A673 (cell line): ENCODE data around the gene GIMAP8.

Experiments used
- EZH2 ChIP-seq: fragments of 200-600 bp; sonication (generic); IDR thresholded peaks from 2 replicates; pipeline ENCODE4 v1.6.1; 2017; ENCODE audit warnings: borderline replicate concordance, low read depth, mild to moderate bottlenecking, mixed read lengths, antibody characterized with exemption, low read length; ENCODE audit not compliant: poor library complexity, severe bottlenecking
- TF ChIP-seq, protein P1 (sequence below): fragments of 300-800, 200-600 bp; sonication (generic); conservative IDR thresholded peaks from 2 replicates; pipeline ENCODE4 v1.5.1; 2017; ENCODE audit warnings: low read depth, mild to moderate bottlenecking, antibody characterized with exemption, low read length, moderate library complexity, mixed read lengths

DNA sequence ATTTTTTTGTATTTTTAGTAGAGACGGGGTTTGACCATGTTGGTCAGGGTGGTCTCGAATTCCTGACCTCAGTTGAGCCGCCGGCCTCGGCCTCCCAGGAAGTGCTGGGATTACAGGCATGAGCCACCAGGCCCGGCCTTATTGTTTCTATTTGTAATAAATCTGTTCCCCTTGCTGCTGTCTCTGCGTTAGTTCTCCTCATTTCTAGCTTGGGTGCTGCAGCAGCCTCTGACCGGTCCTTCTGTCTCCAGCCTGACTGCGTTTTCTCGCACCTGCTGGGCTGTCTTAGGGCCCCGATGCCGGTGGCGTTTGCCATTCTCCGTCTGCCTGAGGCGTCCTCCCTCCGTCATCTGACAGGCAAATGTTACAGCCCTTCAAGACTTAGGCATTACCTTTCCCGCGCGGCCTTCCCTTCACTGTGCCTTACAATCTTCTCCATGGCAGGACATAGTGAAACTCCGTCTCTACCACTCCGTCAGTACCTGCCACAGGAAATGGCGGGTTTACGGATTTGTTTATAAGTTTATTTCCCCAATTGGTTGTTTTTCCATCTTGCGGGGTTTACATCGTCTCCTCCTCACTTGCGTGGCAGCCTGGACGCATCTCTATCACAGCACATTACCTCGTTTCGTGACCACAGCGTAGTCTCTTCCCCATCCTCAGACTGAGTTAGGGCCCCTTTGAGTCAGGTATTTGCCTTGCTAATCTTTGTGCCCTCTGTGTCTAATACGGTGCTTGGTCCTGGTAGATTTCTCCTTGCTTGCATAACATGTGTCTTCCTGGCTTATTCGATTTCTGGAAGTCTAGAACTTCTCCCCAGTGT lies 2.3 kb upstream of the GIMAP8 start:
- TF ChIP-seq, protein P1, sequence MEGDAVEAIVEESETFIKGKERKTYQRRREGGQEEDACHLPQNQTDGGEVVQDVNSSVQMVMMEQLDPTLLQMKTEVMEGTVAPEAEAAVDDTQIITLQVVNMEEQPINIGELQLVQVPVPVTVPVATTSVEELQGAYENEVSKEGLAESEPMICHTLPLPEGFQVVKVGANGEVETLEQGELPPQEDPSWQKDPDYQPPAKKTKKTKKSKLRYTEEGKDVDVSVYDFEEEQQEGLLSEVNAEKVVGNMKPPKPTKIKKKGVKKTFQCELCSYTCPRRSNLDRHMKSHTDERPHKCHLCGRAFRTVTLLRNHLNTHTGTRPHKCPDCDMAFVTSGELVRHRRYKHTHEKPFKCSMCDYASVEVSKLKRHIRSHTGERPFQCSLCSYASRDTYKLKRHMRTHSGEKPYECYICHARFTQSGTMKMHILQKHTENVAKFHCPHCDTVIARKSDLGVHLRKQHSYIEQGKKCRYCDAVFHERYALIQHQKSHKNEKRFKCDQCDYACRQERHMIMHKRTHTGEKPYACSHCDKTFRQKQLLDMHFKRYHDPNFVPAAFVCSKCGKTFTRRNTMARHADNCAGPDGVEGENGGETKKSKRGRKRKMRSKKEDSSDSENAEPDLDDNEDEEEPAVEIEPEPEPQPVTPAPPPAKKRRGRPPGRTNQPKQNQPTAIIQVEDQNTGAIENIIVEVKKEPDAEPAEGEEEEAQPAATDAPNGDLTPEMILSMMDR = no peak
- no peak for TF ChIP-seq EZH2
